H1 (cell line): ENCODE results near the gene HTRA1. TPM values are rescaled to one million over a fixed set of nuclear protein-coding genes. Genes with fewer than 3 reads are reported as not detected.

Experiments used
- CTCF ChIA-PET: fragments of 300-600 bp; sonication (Branson Sonifier 250); formaldehyde crosslinking; loops from one replicate; lab custom pipeline; 2021; ENCODE audit not compliant: partially characterized antibody; lab: Charles Lee
- POLR2A ChIA-PET: fragments of 300-600 bp; sonication (Branson Sonifier 250); formaldehyde crosslinking; loops from one replicate; lab custom pipeline; 2021; ENCODE audit warnings: inconsistent platforms; ENCODE audit not compliant: partially characterized antibody; lab: Charles Lee
- DNase-seq, 2 experiments: peaks; one replicate each; pipeline versions ENCODE4 v3.0.0 to v3.0.0-alpha.2; 2010 to 2022; ENCODE audit warnings: low spot score in 2 of 2, low read depth in 1 of 2, mixed read lengths in 1 of 2
- FAIRE-seq: peaks from 2 replicates; lab custom pipeline; 2011; peaks lifted over from hg19 to GRCh38; lab: Jason Lieb, UNC
- H2AFZ ChIP-seq: 2 replicates; pipeline ENCODE4 v1.8.1; 2012; ENCODE audit warnings: low read length, inconsistent platforms
- H2AK5ac ChIP-seq: 2 replicates; pipeline ENCODE4 v1.6.1; 2013; ENCODE audit warnings: low read depth, low read length
- H2BK120ac ChIP-seq: replicated peaks from 2 replicates; pipeline ENCODE3; 2013; ENCODE audit warnings: low read depth, low read length, inconsistent platforms
- H2BK12ac ChIP-seq: 2 replicates; pipeline ENCODE4 v1.6.1; 2013; ENCODE audit warnings: low read depth, low read length
- H2BK15ac ChIP-seq: 2 replicates; pipeline ENCODE4 v1.6.1; 2013; ENCODE audit warnings: low read length
- H2BK20ac ChIP-seq: 2 replicates; pipeline ENCODE4 v1.6.1; 2013; ENCODE audit warnings: low read length
- H2BK5ac ChIP-seq: 2 replicates; pipeline ENCODE4 v1.6.1; 2013; ENCODE audit warnings: low read depth, low read length
- H3K14ac ChIP-seq: 2 replicates; pipeline ENCODE4 v1.6.1; 2013; ENCODE audit warnings: inconsistent platforms; ENCODE audit not compliant: insufficient read length
- H3K18ac ChIP-seq: 2 replicates; pipeline ENCODE4 v1.6.1; 2013; ENCODE audit warnings: low read length; ENCODE audit errors: extremely low read depth
- H3K23ac ChIP-seq: 2 replicates; pipeline ENCODE4 v1.6.1; 2013; ENCODE audit warnings: inconsistent platforms; ENCODE audit not compliant: insufficient read length
- H3K23me2 ChIP-seq: 2 replicates; pipeline ENCODE4 v1.6.1; 2013; ENCODE audit warnings: low read depth, low read length
- H3K27ac ChIP-seq: 2 replicates; pipeline ENCODE4 v1.6.1; 2011; ENCODE audit warnings: low read depth, low read length, inconsistent platforms
- H3K27me3 ChIP-seq, 4 experiments: replicated peaks in 1 of 4; 1 replicate in 1 of 4; 2 replicates in 3 of 4; pipeline versions ENCODE4 v1.6.1 to v1.8.1; 2011 to 2013; ENCODE audit warnings: low read length in 3 of 4, mild to moderate bottlenecking in 3 of 4, inconsistent platforms in 2 of 4, mixed read lengths in 2 of 4, moderate library complexity in 1 of 4; ENCODE audit not compliant: control insufficient read depth in 3 of 4, insufficient read depth in 3 of 4; ENCODE audit errors: extremely low read depth in 1 of 4
- H3K36me3 ChIP-seq, 4 experiments: 2 replicates each; pipeline versions ENCODE4 v1.6.1 to v1.8.1; 2011 to 2013; ENCODE audit warnings: mild to moderate bottlenecking in 4 of 4, low read length in 3 of 4, moderate library complexity in 2 of 4, control low read depth in 1 of 4, inconsistent platforms in 1 of 4; ENCODE audit not compliant: insufficient read depth in 4 of 4, control insufficient read depth in 2 of 4
- H3K4ac ChIP-seq: replicated peaks from 2 replicates; pipeline ENCODE3; 2013; ENCODE audit warnings: low read length, low read depth, mixed read lengths, inconsistent platforms; ENCODE audit not compliant: insufficient read length
- H3K4me1 ChIP-seq, 4 experiments: replicated peaks in 1 of 4; 1 replicate in 1 of 4; 2 replicates in 3 of 4; pipeline versions ENCODE4 v1.6.1 to v1.8.1; 2011 to 2013; ENCODE audit warnings: low read length in 3 of 4, inconsistent platforms in 2 of 4, mixed read lengths in 1 of 4; ENCODE audit not compliant: insufficient read depth in 4 of 4, control insufficient read depth in 3 of 4
- H3K4me2 ChIP-seq, 2 experiments: 2 replicates each; pipeline versions ENCODE4 v1.6.1 to v1.8.1; 2011 to 2013; ENCODE audit warnings: low read depth in 2 of 2, low read length in 2 of 2, control low read depth in 1 of 2, inconsistent platforms in 1 of 2, mild to moderate bottlenecking in 1 of 2; ENCODE audit not compliant: insufficient read depth in 1 of 2
- H3K4me3 ChIP-seq, 4 experiments: fragments of 200-600, 300-600 bp in 1 of 4; sonication (generic), shearing (Covaris generic), sonication (Bioruptor Twin) in 1 of 4; 2 replicates each; pipeline versions ENCODE4 v1.5.1 to v1.8.1; 2011 to 2016; ENCODE audit warnings: low read length in 4 of 4, low read depth in 3 of 4, control low read depth in 2 of 4, inconsistent platforms in 2 of 4, mild to moderate bottlenecking in 2 of 4, mixed read lengths in 1 of 4, moderate library complexity in 1 of 4; ENCODE audit not compliant: insufficient read depth in 2 of 4; ENCODE audit errors: extremely low read depth in 1 of 4
- H3K56ac ChIP-seq: replicated peaks from 2 replicates; pipeline ENCODE3; 2013; ENCODE audit warnings: low read depth, mild to moderate bottlenecking, mixed read lengths, low read length, inconsistent platforms; ENCODE audit not compliant: insufficient read length
- H3K79me1 ChIP-seq: 2 replicates; pipeline ENCODE4 v1.6.1; 2013; ENCODE audit warnings: low read depth, low read length, control low read depth
- H3K79me2 ChIP-seq, 2 experiments: 2 replicates each; pipeline versions ENCODE4 v1.6.1 to v1.8.1; 2012 to 2013; ENCODE audit warnings: low read length in 2 of 2, mild to moderate bottlenecking in 2 of 2, inconsistent platforms in 1 of 2; ENCODE audit not compliant: insufficient read depth in 2 of 2, control insufficient read depth in 1 of 2
- H3K9ac ChIP-seq, 4 experiments: replicated peaks in 1 of 4; 1 replicate in 1 of 4; 2 replicates in 3 of 4; pipeline versions ENCODE4 v1.6.1 to v1.8.1; 2011 to 2013; ENCODE audit warnings: low read depth in 3 of 4, low read length in 3 of 4, control low read depth in 2 of 4, mild to moderate bottlenecking in 2 of 4, moderate library complexity in 2 of 4, inconsistent platforms in 1 of 4; ENCODE audit errors: extremely low read depth in 1 of 4
- H3K9me3 ChIP-seq, 2 experiments: 2 replicates each; pipeline versions ENCODE4 v1.6.1 to v1.8.1; 2012 to 2013; ENCODE audit warnings: mild to moderate bottlenecking in 2 of 2, moderate library complexity in 2 of 2, control low read depth in 1 of 2, inconsistent platforms in 1 of 2, low read depth in 1 of 2, low read length in 1 of 2, mixed read lengths in 1 of 2; ENCODE audit not compliant: insufficient read depth in 2 of 2
- H4K20me1 ChIP-seq, 2 experiments: replicated peaks in 1 of 2; 2 replicates each; pipeline versions ENCODE3 to v1.8.1; 2011 to 2013; ENCODE audit warnings: inconsistent platforms in 2 of 2, low read length in 2 of 2, mild to moderate bottlenecking in 1 of 2; ENCODE audit not compliant: insufficient read depth in 2 of 2, control insufficient read depth in 1 of 2
- H4K5ac ChIP-seq: 2 replicates; pipeline ENCODE4 v1.6.1; 2013; ENCODE audit warnings: low read length, low read depth, mixed read lengths, inconsistent platforms; ENCODE audit not compliant: insufficient read length
- H4K8ac ChIP-seq: 2 replicates; pipeline ENCODE4 v1.8.0; 2013; ENCODE audit warnings: mild to moderate bottlenecking, moderate library complexity, low read length, inconsistent platforms; ENCODE audit not compliant: insufficient read depth; ENCODE audit errors: extremely low read depth
- H4K91ac ChIP-seq: replicated peaks from 2 replicates; pipeline ENCODE3; 2013; ENCODE audit warnings: low read length, mixed read lengths, inconsistent platforms; ENCODE audit not compliant: insufficient read length
- BCL11A ChIP-seq, 2 experiments: IDR thresholded peaks; one replicate each; pipeline ENCODE4 v1.6.1; 2011; ENCODE audit warnings: low read depth in 2 of 2, low read length in 2 of 2, mild to moderate bottlenecking in 2 of 2
- EP300 ChIP-seq, 2 experiments: IDR thresholded peaks; 1 replicate in 1 of 2; 2 replicates in 1 of 2; pipeline ENCODE4 v1.6.1; 2011 to 2012; ENCODE audit warnings: low read depth in 2 of 2, low read length in 2 of 2, mild to moderate bottlenecking in 2 of 2, borderline replicate concordance in 1 of 2, inconsistent platforms in 1 of 2, moderate library complexity in 1 of 2
- HDAC2 ChIP-seq, 2 experiments: fragments of 300-600 bp in 1 of 2; sonication (generic) in 1 of 2; IDR thresholded peaks; 2 replicates each; pipeline ENCODE4 v1.6.1; 2011 to 2012; ENCODE audit warnings: low read depth in 2 of 2, low read length in 2 of 2, mild to moderate bottlenecking in 2 of 2, moderate library complexity in 2 of 2, borderline replicate concordance in 1 of 2, inconsistent platforms in 1 of 2
- KDM4A ChIP-seq: IDR thresholded peaks from one replicate; pipeline ENCODE4 v1.7.1; 2012; ENCODE audit warnings: low read depth, mild to moderate bottlenecking, moderate library complexity, low read length, inconsistent platforms; ENCODE audit not compliant: severe bottlenecking
- POLR2AphosphoS5 ChIP-seq: IDR thresholded peaks from 2 replicates; pipeline ENCODE4 v1.6.1; 2011; ENCODE audit warnings: low read depth, low read length
- RNF2 ChIP-seq: fragments of 200-900, 300-1000 bp; sonication (generic); IDR thresholded peaks from 2 replicates; pipeline ENCODE4 v1.7.1; 2016; ENCODE audit warnings: borderline replicate concordance, low read depth, mild to moderate bottlenecking, antibody characterized with exemption, low read length; ENCODE audit not compliant: poor library complexity, severe bottlenecking; ENCODE audit errors: missing control alignments
- SIRT6 ChIP-seq: IDR thresholded peaks from one replicate; pipeline ENCODE4 v1.7.1; 2012; ENCODE audit warnings: low read length, inconsistent platforms
- SIX5 ChIP-seq: IDR thresholded peaks from 2 replicates; pipeline ENCODE4 v1.6.1; 2011; ENCODE audit warnings: mild to moderate bottlenecking, low read depth, low read length
- SRF ChIP-seq: IDR thresholded peaks from 2 replicates; pipeline ENCODE4 v1.6.1; 2011; ENCODE audit warnings: mild to moderate bottlenecking, low read depth, low read length, moderate library complexity
- YY1 ChIP-seq: IDR thresholded peaks from 2 replicates; pipeline ENCODE4 v1.6.1; 2011; ENCODE audit warnings: low read depth, mild to moderate bottlenecking, low read length
- WGBS, 2 experiments: shearing (Covaris generic) in 1 of 2; methylation state at CpG; one replicate each; pipeline versions ENCODE4 v1.1.6 to v1.1.7; 2013 to 2015; ENCODE audit warnings: low lambda C conversion rate in 2 of 2, mixed read lengths in 2 of 2, inconsistent platforms in 1 of 2, low coverage in 1 of 2, missing lambda C conversion rate in 1 of 2; ENCODE audit not compliant: insufficient replicate concordance in 2 of 2, insufficient coverage in 1 of 2, insufficient read length in 1 of 2; ENCODE audit errors: extremely low coverage in 1 of 2, missing lambda C conversion rate in 1 of 2; 5-methylcytosine and 5-hydroxymethylcytosine counted together
- polyA plus RNA-seq, 7 experiments: library from polyadenylated mRNA; depleted of rRNA in 3 of 7; stranded (reverse) in 5 of 7; unstranded in 2 of 7; fragments of >200 nt in 5 of 7; fragments of 200-250 nt in 2 of 7; gene quantifications; 1 replicate in 5 of 7; 2 replicates in 1 of 7; 4 replicates in 1 of 7; pipeline versions ENCODE4 v1.2.1 to v1.2.3, GENCODE V29; 2011 to 2013; ENCODE audit warnings: missing spikeins in 2 of 7, mixed read lengths in 2 of 7
- total RNA-seq: library from RNA; stranded (reverse); fragmentation: NEBNext Ultra II Directional; extraction: Animal tissue kit (Norgen Biotek cat#: 25700); gene quantifications from 2 replicates; pipeline ENCODE4 v1.2.1, GENCODE V29; 2021

HTRA1 gene
- total and polyA plus RNA-seq, 2 of the 8 experiments (the other 6 are each of a cell fraction or from before 2014, with no cell fraction given) = 15.8 to 20.1 TPM

DNA sequence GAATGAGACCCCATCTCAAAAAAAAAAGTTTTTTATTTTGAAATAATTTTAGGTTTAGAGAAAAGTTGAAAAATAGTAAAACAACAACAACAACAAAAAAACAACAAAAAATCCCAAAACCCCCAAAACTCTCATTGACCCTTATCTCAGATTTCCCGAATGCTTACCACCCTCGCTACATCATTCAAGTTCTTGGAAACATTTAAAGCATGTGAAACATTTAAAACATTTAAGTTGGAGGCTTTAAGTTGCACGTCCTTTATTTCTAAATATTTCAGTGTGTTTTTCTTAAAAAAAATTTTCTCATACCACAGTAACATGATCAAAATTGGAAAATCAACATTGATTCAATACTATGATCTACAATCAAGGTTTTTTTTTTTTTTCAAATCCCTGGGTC lies 7.3 kb upstream of the HTRA1 start:
- H3K4ac ChIP-seq = no peak overlapping the region
- H3K23me2 ChIP-seq = no peaks in the 10 kb centered on the region
- H3K27ac ChIP-seq = no peak overlapping the region
- CTCF ChIA-PET = interaction anchor here (1.0 to 1.7 kb wide), 4 partner anchors 20 to 195 kb away, joined by 3 to 4 read pairs (median 4); no protein-coding TSS in a partner anchor
- no peak overlapping the region for H3K23ac ChIP-seq
- no peaks in the 10 kb centered on the region for H3K79me2 ChIP-seq
- no peak for DNase-seq
- H3K14ac ChIP-seq = no peak overlapping the region
- H3K9me3 ChIP-seq = 0 out of 4 replicates have a peak, but pooled peaks cover 0 to 2% of the 10 kb centered on the region in 2 experiments
- no peaks in the 10 kb centered on the region for H4K20me1 ChIP-seq
- H2BK120ac ChIP-seq = no peak overlapping the region
- H4K91ac ChIP-seq = no peak overlapping the region
- H3K4me1 ChIP-seq = peaks cover 0 to 2% (median 0%) of the 10 kb centered on the region in 4 experiments; a peak in 1 of 7 replicates
- H3K4me3 ChIP-seq = no peak overlapping the region
- H3K27me3 ChIP-seq = peaks cover 0 to 4% (median 1%) of the 10 kb centered on the region in 4 experiments; a peak in 4 of 7 replicates
- H2AK5ac ChIP-seq = no peak overlapping the region
- no peak overlapping the region for H3K9ac ChIP-seq
- no peak overlapping the region for H3K56ac ChIP-seq
- no peak overlapping the region for H2BK5ac ChIP-seq
- POLR2A ChIA-PET = no interaction called here
- H2BK20ac ChIP-seq = no peak overlapping the region
- no peak overlapping the region for H4K5ac ChIP-seq
- FAIRE-seq = no peak
- H3K36me3 ChIP-seq = no peaks in the 10 kb centered on the region
- H3K79me1 ChIP-seq = no peaks in the 10 kb centered on the region
- no peak overlapping the region for H2BK15ac ChIP-seq
- H4K8ac ChIP-seq = no peak overlapping the region
- no peak overlapping the region for H3K4me2 ChIP-seq
- 95% methylated on average over 3 of the region's 3 CpGs; no CpG with 5 or more reads in 1 of the 2 experiments for WGBS, 2 experiments
- TF ChIP-seq SRF = no peak
- no peak for TF ChIP-seq HDAC2 (IDR thresholded peaks at IDR 0.05; ENCODE audit: borderline replicate concordance in 1 of 2, low read depth in 2 of 2, low read length in 2 of 2)
- TF ChIP-seq YY1 = no peak
- no peak for TF ChIP-seq SIRT6
- TF ChIP-seq SIX5 = no peak
- TF ChIP-seq POLR2AphosphoS5 = no peak
- TF ChIP-seq RNF2 = no peak
- TF ChIP-seq KDM4A = no peak
- no peak for TF ChIP-seq BCL11A (IDR thresholded peaks at IDR 0.05; ENCODE audit: low read depth in 2 of 2, low read length in 2 of 2)
- TF ChIP-seq EP300 (IDR thresholded peaks at IDR 0.05; ENCODE audit: borderline replicate concordance in 1 of 2, low read depth in 2 of 2, low read length in 2 of 2) = no peak
- H2AFZ ChIP-seq = no peak overlapping the region
- no peak overlapping the region for H2BK12ac ChIP-seq
- H3K18ac ChIP-seq = no peak overlapping the region
